ENCODE measurements around the gene GOLGA6L2. TPM values are rescaled to one million over a fixed set of nuclear protein-coding genes. Genes with fewer than 3 reads are reported as not detected.

Gene GOLGA6L2
- total RNA-seq (not detected), polyA plus RNA-seq (not detected)
- long read RNA-seq, donor 1 = 0 reads
- long read RNA-seq, donor 2 = 0 reads
- long read RNA-seq, donor 3 = 0 reads
- long read RNA-seq, donor 4 = 0 reads
- long read RNA-seq, donor 5 = 0 reads

DNA sequence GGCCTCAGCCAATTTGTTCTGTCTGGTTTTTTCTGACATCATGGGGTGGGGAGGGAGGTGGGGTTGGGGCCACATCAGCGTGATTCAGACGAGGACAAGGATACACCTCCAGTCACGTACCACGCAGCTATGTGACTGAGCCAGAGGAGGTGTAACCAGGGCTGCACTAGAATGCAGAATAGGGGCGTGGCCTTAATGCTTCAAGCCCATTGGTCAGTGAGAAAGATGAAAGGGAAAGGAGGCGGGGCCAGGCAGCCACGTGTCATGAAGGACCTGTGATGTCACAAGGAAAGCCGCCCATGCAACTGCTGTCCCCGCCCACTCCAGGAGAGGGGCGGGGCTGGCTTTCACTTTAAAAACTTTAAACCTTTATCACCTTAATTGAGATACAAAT lies at the start of gene GOLGA6L2:
Gene GOLGA6L2, minus strand, starts transcription at position 137 of the 394 bp plus-strand sequence. Its CDS starts 62 bp downstream, at position 75.
- H3K27ac ChIP-seq (ENCODE audit: low read depth in 1 of 2, low read length in 1 of 2) = no peak within 1 kb of the TSS
- no peaks in the 10 kb centered on the region for H3K27me3 ChIP-seq (ENCODE audit: control insufficient read depth in 3 of 3, insufficient read depth in 3 of 3, low read length in 2 of 3)
- ATAC-seq (ENCODE audit: insufficient read depth, low FRiP score) (no peak), DNase-seq (no peak)
- WGBS, 2 donors = 86 to 89% methylated on average over 10 of the region's 10 CpGs
- TF ChIP-seq CTCF (IDR thresholded peaks at IDR 0.05; ENCODE audit: control extremely low read depth, extremely low read depth) = no peak
- no peaks in the 10 kb centered on the region for H3K36me3 ChIP-seq (ENCODE audit: control insufficient read depth in 4 of 4, insufficient read depth in 4 of 4, low read length in 4 of 4)
- H3K4me1 ChIP-seq (ENCODE audit: control insufficient read depth in 5 of 5, insufficient read depth in 5 of 5, low read length in 5 of 5) = no peaks in the 10 kb centered on the region
- peaks cover 0 to 2% (median 0%) of the 10 kb centered on the region in 4 donors for H3K9me3 ChIP-seq (ENCODE audit: control insufficient read depth in 4 of 4, insufficient read depth in 3 of 4, low read length in 3 of 4)
- H3K9ac ChIP-seq (ENCODE audit: insufficient read depth in 1 of 2, low read length in 2 of 2) = no peak within 1 kb of the TSS
- H3K4me3 ChIP-seq = no peak within 1 kb of the TSS

DNA sequence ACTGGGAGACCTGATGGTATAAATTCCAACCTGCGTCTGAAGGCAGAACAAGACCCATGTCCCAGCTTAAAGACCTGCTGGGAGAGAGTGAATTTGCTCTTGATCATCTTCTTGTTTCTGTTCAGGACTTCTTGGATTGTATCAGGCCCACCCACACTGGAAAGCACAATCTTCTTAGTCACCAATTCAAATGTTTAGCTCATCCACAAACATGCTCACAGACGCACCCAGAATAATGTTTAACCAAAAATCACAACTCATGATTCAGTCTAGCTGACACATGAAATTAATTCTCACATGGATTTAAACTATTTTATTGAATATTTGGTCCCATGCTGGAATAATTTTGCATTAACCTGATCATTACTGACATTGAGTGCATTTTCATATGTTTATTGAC lies 37.8 kb upstream of the GOLGA6L2 start:
- H3K9me3 ChIP-seq (ENCODE audit: control insufficient read depth in 4 of 4, insufficient read depth in 3 of 4, low read length in 3 of 4) = no peaks in the 10 kb centered on the region
- no peak overlapping the region for H3K27ac ChIP-seq (ENCODE audit: low read depth in 1 of 2, low read length in 1 of 2)
- no peaks in the 10 kb centered on the region for H3K27me3 ChIP-seq (ENCODE audit: control insufficient read depth in 3 of 3, insufficient read depth in 3 of 3, low read length in 2 of 3)
- no peak for DNase-seq
- no peak overlapping the region for H3K9ac ChIP-seq (ENCODE audit: insufficient read depth in 1 of 2, low read length in 2 of 2)
- TF ChIP-seq CTCF (IDR thresholded peaks at IDR 0.05; ENCODE audit: control extremely low read depth, extremely low read depth) = no peak
- ATAC-seq (ENCODE audit: insufficient read depth, low FRiP score) = no peak
- no peaks in the 10 kb centered on the region for H3K36me3 ChIP-seq (ENCODE audit: control insufficient read depth in 4 of 4, insufficient read depth in 4 of 4, low read length in 4 of 4)
- 85 to 91% methylated on average over 2 of the region's 2 CpGs for WGBS, 2 donors
- H3K4me1 ChIP-seq (ENCODE audit: control insufficient read depth in 5 of 5, insufficient read depth in 5 of 5, low read length in 5 of 5) = no peaks in the 10 kb centered on the region
- H3K4me3 ChIP-seq = no peak overlapping the region

DNA sequence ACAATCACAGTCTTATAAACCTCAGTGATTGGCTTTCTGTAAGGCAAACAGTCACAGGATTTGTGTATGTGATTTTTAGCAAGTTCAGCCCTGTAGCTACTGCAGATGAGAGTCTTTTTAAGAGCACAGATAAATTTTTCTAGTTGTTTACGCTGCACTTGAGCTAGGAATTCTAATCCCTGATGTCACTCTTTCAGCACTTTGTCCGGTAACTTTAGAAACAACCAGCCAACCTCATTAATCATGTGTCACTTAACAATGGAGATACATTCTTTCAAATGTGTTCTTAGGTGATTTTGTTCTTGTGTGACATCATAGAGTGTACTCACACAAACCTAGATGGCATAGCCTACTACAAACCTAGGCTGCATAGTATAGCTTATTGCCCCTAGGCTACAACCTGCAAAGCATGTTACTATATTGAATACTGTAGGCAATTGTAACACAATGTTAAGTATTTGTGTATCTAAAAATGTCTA lies 36.8 kb upstream of the GOLGA6L2 start:
- ATAC-seq (ENCODE audit: insufficient read depth, low FRiP score) (peak; percentile 19), DNase-seq (peak in 1 of 3 donors; percentile 2)
- Histone ChIP-seq H3K27me3 (ENCODE audit: control insufficient read depth in 3 of 3, insufficient read depth in 3 of 3, low read length in 2 of 3) (no peaks in the 10 kb centered on the region), H3K9me3 (ENCODE audit: control insufficient read depth in 4 of 4, insufficient read depth in 3 of 4, low read length in 3 of 4) (no peaks in the 10 kb centered on the region), H3K4me1 (ENCODE audit: control insufficient read depth in 5 of 5, insufficient read depth in 5 of 5, low read length in 5 of 5) (no peaks in the 10 kb centered on the region), H3K27ac (ENCODE audit: low read depth in 1 of 2, low read length in 1 of 2) (no peak overlapping the region), H3K9ac (ENCODE audit: insufficient read depth in 1 of 2, low read length in 2 of 2) (no peak overlapping the region), H3K4me3 (no peak overlapping the region), H3K36me3 (ENCODE audit: control insufficient read depth in 4 of 4, insufficient read depth in 4 of 4, low read length in 4 of 4) (no peaks in the 10 kb centered on the region)
- no peak for TF ChIP-seq CTCF (IDR thresholded peaks at IDR 0.05; ENCODE audit: control extremely low read depth, extremely low read depth)
- WGBS, 2 donors = 38 to 58% methylated on average over 2 of the region's 2 CpGs
